Mammary epithelial cell (primary cell): ENCODE measurements around the gene PSMD14.

Source experiments
- EZH2 ChIP-seq: IDR thresholded peaks from 2 replicates; pipeline ENCODE4 v1.6.1; 2012; ENCODE audit warnings: low read length, inconsistent platforms, borderline replicate concordance
- TF ChIP-seq, protein P1 (sequence below), 2 donors: IDR thresholded peaks in 1 of 2; conservative IDR thresholded peaks in 1 of 2; 2 replicates each; pipeline ENCODE4 v1.5.1; 2011 to 2012; ENCODE audit warnings: inconsistent platforms in 2 of 2, low read length in 2 of 2, mild to moderate bottlenecking in 2 of 2, control low read depth in 1 of 2, low read depth in 1 of 2; ENCODE audit not compliant: insufficient read depth in 1 of 2; ENCODE audit errors: extremely low read depth in 1 of 2

DNA sequence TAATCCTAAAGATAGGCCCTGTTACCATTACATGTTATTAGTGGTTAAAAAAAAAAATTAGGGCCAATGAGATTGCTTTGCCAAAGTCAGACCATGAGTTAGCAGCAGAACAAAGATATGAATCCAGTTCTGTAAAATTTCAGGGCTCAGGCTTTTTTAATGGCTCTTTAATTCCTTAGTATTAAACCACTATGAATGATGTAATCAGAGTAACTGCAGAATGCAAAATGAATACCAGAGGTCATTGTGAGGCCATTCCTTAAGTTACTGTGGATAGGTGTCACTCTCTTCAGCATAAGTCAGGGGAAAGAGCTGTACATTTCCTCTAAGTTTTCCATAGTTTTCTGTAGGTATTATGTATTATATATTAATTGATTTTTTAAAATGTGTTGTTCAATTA, 65.7 kb downstream of the PSMD14 start:
- TF ChIP-seq, protein P1, sequence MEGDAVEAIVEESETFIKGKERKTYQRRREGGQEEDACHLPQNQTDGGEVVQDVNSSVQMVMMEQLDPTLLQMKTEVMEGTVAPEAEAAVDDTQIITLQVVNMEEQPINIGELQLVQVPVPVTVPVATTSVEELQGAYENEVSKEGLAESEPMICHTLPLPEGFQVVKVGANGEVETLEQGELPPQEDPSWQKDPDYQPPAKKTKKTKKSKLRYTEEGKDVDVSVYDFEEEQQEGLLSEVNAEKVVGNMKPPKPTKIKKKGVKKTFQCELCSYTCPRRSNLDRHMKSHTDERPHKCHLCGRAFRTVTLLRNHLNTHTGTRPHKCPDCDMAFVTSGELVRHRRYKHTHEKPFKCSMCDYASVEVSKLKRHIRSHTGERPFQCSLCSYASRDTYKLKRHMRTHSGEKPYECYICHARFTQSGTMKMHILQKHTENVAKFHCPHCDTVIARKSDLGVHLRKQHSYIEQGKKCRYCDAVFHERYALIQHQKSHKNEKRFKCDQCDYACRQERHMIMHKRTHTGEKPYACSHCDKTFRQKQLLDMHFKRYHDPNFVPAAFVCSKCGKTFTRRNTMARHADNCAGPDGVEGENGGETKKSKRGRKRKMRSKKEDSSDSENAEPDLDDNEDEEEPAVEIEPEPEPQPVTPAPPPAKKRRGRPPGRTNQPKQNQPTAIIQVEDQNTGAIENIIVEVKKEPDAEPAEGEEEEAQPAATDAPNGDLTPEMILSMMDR (conservative IDR thresholded peaks at IDR 0.05 in 1 of 2, IDR thresholded peaks at IDR 0.05 in 1 of 2; ENCODE audit: extremely low read depth in 1 of 2, insufficient read depth in 1 of 2, low read depth in 1 of 2, low read length in 2 of 2) = no peak
- TF ChIP-seq EZH2 = no peak
